Measurements from ENCODE around the gene CRYL1. TPM values are rescaled to one million over a fixed set of nuclear protein-coding genes. Genes with fewer than 3 reads are reported as not detected.

CRYL1 gene
- polyA plus RNA-seq, 4 donors = 119 to 146 (median 133) TPM

DNA sequence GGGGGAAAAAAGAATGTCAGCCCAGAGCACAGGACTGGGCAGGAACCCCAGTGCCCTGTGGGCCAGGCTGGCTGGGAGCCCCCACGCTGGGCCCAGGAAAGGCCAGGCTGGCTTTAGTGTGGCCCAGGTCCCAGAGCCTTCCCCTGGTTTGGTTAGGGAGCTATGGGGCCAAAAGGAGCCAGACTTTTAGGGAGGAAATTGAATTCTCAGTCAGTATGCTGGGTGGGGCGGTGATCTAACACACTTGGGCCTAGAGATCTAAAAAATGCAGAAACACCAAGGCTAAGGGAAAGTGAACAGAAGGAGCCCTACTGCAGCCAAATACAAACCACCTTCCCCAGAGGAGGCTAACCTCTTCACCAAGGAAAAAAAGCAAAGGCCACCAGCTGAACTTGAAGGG is 137.5 kb downstream of the CRYL1 start:
- no peak for DNase-seq (ENCODE audit: low read depth in 4 of 4, low spot score in 2 of 4)

DNA sequence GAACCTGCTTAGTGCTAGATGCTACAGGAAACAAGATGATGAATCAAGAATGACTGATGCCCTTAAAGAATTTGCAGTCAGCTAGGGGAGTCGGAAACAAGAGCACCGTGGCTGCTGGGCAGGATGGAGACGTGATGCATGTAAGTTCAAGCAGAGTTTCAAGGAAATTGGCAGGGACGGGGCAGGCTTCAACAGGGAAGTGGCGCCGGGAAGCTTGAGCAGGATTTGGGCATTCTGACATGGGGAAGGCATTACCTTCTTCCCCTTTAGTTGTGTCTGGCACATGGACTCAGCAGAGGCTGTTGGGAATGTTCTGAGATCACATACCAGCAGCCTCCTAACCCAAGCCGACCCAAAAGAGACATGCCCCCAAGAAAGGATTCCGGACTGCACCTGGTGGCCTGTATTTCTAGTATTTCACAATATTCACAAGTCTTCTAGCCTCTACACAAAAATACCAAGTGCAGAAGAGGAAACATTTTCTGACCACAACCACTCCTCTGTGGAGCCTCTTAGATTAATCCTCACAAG is 138.2 kb downstream of the CRYL1 start:
- DNase-seq (ENCODE audit: low read depth in 4 of 4, low spot score in 2 of 4) = no peak

DNA sequence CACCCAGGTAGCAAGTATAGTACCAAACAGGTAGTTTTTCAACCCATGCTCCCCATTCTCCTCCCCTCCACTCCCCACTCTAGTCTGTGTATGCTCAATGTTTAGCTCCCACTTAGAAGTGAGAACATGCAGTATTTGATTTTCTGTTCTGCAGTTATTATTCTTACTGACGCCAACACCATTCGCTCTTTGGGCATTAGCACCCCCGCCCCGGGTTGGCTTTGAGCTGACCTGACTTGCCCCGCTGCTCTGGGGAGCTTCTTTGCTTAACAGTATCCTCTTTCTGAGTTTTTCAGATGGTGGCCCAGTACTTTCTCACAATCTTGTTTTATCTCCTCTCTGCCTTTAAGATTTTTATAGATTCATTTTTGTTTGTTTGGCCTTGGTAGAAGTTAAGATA is 138.7 kb downstream of the CRYL1 start:
- no peak for DNase-seq (ENCODE audit: low read depth in 4 of 4, low spot score in 2 of 4)

DNA sequence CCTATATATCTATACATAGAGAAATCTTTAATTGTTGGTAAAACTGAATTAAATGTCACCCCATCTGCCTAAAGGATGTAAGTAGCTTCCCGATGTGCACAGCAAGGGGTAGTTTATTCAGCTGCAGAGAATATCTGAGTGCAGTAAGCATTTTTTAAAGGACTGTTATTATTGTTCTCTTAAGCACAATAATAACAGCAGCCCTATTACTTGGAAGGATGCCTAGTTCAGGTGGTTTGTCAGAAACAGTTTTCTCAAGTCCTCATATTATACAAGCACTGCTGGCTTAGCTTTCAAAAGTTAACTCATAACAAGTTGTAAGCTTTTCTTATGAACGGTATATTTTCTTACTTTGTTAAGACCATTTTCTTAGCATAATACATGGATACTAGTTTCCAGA is 142.6 kb downstream of the CRYL1 start:
- no peak for DNase-seq (ENCODE audit: low read depth in 4 of 4, low spot score in 2 of 4)

DNA sequence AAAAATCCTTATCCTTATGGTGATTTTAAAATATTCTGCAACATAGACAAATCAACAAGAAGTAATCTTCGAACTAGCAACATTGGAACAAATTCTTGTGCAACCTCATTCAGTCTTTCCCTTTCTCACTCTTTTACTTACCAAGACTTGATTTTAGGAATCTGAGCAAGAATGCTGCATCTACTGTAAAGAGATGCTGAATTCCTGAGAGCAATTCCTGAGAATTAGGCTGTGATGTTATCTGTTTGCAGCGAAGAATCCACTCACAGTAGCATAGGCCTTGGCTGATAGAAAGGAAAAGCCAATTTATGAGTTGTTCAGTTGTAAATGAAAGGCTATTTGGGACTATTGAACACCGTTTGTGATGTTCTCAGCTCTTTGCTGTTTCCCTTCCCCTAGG is 144.3 kb downstream of the CRYL1 start:
- no peak for DNase-seq (ENCODE audit: low read depth in 4 of 4, low spot score in 2 of 4)

DNA sequence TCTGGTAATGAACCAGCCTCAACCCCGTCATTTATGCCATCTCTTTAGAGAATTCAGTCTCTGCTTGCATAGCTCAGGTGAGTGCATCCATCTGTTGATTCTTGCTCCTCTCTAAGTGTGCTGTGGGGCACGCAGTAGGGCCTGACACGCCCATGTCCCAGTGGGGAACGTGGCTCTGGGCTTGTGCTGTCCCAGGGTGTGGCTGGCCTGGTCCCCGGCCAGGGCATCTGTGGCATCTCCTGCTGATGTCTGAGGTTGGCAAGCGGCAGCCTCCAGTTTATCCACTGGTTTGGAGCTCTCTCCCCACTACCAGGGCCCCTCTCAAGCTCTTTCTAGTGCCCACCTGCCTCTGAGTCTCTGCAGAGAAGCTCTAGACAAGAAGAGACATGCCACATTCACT is 146.9 kb downstream of the CRYL1 start:
- DNase-seq (ENCODE audit: low read depth in 4 of 4, low spot score in 2 of 4) = no peak

DNA sequence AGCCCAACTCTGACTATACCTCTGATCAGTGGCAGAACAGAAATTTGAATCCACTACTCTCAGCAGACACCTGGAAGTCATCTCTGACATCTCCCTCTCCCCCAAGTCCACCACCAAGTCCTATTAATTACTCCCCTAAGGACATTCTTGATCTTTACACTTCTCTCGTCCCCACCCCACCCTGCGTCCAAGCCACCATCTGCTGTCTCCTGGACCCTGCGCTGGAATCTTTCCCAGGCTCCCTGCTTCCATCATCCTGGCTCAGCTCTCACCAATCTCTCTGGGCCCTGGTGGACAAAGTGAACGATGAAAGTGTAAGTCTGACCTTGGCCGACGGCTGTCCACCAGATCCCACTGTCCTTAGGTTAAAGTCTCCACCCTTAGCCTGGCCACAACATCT is 147.9 kb downstream of the CRYL1 start:
- DNase-seq (ENCODE audit: low read depth in 4 of 4, low spot score in 2 of 4) = no peak

DNA sequence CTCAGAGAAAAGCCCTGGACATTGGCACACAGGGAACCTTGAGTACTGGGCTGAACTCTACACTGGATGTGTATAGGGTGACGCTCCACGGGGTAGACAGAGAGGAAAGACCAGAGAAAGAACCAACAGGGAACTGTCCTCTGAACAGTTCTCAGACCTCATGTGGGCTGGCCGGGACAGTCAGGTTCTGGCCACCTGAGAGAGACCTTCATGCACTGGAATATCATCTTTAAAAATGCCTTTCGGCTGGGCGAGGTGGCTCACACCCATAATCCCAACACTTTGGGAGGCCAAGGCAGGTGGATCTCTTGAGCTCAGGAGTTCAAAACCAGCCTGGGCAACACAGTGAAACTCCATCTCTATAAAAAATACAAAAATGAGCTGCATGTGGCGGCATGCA is 149.8 kb downstream of the CRYL1 start:
- no peak for DNase-seq (ENCODE audit: low read depth in 4 of 4, low spot score in 2 of 4)

DNA sequence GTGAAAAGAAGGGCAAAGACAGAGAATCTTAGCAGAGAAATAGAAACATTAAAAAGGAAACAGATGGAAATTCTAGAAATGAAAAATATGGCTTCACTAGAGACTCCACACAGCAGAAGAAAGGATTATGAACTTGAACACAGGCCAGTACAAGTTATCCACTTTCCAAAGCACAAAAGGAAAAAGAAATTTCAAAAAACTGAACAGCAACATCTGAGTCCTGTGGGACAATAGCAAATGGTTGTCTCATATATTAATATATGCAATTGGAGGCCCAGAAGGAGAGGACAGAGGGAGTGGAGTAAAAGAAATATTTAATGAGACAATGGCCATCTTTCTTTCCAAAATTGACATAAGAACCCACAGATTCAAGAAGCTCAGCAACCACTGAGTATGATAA is 151.8 kb downstream of the CRYL1 start:
- no peak for DNase-seq (ENCODE audit: low read depth in 4 of 4, low spot score in 2 of 4)

DNA sequence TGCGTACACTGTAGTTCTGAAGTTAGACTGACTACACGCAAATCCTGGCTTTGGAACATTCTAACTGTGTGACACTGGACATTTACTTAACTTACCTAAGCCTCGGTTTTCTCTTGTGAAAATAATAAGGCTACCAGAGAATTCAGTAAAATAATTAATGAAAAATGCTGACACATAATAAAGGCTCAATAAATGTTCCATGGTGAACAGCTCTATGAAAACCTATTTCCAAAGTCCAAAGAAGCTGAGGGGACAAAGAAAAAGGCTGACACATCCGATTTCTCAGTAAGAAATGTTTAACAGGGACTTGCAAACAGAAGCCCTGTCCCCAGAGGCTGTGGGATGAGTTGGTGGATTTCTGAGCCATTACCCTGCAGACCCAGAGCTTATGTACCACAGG is 153.8 kb downstream of the CRYL1 start:
- no peak for DNase-seq (ENCODE audit: low read depth in 4 of 4, low spot score in 2 of 4)

DNA sequence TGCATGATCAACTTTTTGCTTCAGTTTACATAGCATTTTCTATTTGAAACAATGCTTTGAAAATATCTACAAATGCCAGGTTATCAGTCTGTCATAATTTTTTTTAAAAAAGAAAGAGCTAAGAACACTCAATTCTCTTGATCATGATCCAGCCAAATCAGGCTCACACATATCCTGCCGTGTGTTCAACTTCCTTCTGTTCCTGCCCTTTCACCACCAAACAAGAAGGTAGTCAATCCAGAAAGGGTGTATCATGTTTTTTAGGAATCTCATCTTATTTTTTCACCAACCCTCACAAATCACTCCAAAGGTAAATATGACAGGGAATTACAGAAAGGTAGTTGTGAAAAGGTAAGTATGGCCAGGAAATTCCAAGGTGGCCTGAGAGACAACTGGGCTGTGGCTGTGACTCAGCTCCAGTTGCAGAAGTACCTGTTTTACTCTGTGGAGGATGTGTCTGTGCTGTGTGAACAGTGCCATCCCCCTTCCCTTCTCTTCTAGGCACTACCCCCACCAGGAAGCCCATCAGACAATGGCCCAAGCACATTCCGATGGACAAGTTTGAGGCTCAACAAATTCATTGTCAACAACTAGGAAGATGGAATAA is 154.7 kb downstream of the CRYL1 start:
- no peak for DNase-seq (ENCODE audit: low read depth in 4 of 4, low spot score in 2 of 4)

DNA sequence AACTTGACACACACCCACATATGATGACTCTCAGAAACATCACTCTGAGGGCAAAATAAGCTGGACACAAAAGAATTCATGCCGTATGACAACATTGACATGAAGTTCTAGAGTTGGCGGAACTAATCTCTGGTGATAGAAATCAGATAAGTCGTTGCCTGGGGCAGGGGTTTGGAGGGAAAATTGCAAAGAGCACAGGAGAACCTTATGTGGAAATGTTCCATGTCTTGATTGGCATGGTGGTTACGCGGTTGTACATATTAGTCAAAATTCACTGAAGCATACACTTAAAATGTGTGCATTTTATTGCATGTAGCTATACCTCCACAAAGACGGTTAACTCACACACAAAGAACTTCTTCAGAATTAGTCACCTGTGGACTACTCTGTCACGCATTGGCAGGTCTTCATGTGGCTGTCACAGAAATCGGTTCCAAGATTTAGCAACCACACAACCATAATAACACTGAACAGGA is 155.7 kb downstream of the CRYL1 start:
- no peak for DNase-seq (ENCODE audit: low read depth in 4 of 4, low spot score in 2 of 4)

DNA sequence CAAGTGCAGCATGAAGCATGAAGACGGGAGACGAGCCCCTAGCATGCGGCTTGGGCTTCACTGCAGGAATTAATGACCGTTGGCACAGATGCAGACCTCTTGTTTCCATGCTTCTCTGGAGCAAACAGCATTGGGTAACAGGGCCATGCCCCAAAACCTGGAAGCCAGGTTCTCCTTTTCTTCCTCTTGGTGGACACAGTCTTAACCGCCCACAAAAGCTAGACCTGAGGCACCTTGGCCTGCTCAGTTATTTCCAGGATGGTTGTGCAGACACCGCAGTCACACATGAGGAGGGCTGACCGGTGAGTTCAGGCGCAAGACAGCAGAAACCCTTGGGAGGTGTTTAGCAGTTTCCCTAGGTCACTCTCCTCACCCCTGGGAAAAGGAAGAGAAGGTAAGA is 159.6 kb downstream of the CRYL1 start:
- no peak for DNase-seq (ENCODE audit: low read depth in 4 of 4, low spot score in 2 of 4)

DNA sequence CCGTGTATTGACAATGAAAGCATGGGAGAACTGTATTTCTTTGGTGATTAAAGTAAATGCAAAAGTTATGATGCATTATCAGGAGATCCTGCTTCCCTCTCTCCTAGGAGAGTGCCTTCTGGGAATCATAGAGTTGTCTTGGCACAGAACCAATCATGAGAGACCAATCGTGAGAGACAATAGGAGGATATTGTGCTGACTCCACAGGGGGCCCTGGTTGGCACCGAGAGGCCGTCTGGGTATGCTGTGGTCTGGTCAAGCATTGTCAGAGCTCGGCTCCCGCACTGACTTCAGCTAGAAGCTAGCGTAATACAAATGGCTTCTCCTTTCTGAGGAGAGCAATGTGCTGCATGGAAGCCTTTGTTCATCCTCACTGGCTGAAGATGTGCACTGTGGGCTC is 162.1 kb downstream of the CRYL1 start:
- no peak for DNase-seq (ENCODE audit: low read depth in 4 of 4, low spot score in 2 of 4)

DNA sequence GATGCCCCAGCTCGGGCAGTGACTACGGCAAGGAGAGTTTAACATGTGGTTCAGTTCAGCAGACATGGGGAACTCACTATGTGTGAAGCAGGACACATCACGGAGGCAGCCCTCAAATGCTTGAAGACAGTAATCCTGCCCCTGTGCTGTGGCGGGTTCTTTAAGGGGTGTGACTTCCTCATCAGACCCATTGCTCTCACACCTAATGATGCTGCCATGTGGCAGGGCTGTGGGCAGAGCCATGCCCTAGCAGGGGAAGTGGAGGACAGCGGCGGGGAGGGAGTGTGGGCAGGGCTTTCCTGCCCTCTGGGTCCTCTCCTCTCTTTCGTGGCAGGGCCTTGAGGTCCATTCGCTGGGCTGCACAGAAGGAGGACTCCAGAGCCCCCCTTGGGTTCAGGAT is 162.5 kb downstream of the CRYL1 start:
- DNase-seq (ENCODE audit: low read depth in 4 of 4, low spot score in 2 of 4) = no peak

DNA sequence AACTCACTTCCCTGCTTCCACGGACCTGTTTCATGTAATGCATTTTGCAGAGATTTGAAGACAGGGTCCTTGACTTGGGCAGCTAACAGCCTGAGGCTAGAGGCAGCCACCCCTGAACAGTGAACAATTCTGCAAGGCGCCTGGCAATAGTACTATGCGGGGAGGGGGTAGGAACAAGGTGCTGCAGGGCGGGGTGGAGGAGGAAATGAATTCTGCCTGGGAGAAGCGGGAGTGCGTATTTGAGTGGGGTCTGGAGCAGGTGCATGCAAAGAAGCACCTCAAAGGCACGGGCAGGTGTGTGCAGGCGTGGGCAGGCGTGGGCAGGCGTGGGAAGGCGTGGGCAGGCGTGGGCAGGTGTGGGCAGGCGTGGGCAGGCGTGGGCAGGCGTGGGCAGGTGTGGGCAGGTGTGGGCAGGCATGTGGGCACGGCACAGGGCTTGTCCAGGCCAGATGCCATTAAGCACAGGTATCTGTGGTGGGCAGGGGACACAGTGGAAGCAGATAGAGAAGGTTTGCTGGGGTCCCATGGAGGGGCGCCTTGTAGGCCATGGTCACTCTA is 163.1 kb downstream of the CRYL1 start:
- DNase-seq (ENCODE audit: low read depth in 4 of 4, low spot score in 2 of 4) = no peak

DNA sequence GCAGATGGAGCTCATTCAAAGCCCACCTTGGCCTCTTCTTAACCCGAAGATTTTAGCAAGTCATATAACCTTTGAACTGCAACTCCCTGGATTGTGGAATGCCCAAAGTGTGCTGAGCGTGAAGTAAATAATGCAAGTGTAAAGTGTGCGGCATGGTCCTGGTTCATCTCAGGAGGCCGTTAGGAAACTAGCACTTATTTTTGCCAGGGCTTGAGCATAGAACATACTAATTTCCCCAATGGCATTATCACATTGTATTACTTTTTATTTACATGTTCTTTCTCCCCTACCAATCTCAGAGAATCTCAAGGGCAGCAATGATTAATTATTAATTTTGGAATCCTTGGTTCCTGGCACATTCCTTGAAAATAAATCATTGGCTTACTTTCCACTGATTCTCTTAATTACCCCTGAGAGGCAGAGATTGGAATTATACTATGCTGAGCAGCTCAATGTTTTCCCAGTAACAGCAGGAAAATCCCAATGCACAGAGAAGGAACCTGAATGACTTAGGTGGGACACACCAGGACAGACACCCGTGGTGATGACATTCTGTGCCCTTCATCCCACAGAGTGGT is 164.7 kb downstream of the CRYL1 start:
- DNase-seq (ENCODE audit: low read depth in 4 of 4, low spot score in 2 of 4) = no peak

DNA sequence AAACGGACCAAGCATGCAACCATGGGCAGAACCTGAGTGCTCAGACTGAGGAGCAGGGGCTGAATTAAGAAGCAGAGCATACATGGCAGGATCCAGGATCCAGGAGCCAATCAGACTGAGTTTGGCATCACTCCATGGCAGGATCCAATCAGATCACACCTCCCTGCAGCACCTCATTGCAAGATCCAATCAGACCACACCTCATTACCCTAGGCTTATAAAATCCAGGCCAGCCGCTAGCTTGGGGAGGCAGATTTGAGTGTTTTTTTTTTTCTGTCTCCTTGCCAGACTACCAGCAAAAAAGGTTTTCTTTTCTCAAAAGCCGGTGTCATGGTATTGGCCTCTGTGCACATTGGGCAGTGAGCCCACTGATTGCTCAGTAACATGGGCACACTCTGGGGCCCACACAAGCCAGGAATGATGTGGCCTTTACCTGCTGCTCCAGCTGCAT is 165.6 kb downstream of the CRYL1 start:
- DNase-seq (ENCODE audit: low read depth in 4 of 4, low spot score in 2 of 4) = no peak

DNA sequence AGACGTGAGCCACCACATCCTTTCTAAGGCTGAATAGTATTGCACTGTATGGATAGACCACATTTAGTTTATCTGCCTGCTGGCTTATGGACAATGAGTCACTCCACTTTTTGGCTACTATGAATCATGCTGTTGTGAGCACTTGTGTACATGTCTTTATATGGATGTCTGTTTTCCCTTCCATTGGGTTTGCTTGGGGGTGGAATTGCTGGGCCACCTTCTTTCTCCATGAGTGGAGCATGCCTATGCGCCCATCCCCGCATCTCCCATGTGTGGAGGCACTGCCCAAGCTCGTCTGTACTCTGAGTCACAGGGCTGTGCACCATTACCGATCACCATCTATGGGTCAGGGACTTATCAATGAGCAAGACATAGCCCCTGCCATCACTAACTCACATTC is 166.3 kb downstream of the CRYL1 start:
- no peak for DNase-seq (ENCODE audit: low read depth in 4 of 4, low spot score in 2 of 4)

DNA sequence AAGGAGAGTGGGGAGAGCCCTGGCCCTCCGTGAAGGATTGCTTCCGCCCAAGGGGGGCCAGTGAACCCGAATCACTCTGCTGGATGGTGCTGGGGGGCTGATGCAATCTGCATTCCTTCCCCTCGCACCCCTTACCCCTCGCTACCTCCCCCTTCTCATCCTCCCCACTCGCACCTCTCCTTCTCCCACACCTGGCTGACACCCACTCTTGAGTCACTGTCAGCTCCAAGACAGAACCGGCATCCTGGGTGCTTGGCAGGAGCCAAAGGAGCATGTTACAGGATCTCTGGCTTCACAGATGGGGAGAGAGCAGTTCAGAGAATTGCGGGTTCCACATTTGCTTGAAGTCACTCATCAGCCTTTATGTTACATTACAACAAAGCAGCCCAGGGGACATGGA is 167.6 kb downstream of the CRYL1 start:
- DNase-seq (ENCODE audit: low read depth in 4 of 4, low spot score in 2 of 4) = no peak

DNA sequence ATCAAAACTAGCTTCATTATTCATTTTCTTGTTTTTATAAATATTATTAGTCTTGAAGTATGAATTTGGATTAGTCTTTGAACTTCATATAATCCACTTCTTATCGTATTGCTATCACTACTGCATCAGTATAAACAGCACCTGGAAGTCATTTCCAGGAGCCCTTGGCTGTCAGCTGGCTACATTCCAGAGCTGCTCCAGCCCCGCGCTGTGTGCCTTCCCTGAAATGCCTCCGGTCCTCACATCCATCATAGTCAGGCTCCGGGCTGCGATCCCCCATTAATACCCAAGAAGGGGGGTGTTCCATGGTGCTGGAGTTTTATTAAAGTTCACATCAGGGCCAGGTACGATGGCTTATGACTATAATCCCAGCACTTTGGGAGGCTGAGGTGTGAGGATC is 169.2 kb downstream of the CRYL1 start:
- no peak for DNase-seq (ENCODE audit: low read depth in 4 of 4, low spot score in 2 of 4)

DNA sequence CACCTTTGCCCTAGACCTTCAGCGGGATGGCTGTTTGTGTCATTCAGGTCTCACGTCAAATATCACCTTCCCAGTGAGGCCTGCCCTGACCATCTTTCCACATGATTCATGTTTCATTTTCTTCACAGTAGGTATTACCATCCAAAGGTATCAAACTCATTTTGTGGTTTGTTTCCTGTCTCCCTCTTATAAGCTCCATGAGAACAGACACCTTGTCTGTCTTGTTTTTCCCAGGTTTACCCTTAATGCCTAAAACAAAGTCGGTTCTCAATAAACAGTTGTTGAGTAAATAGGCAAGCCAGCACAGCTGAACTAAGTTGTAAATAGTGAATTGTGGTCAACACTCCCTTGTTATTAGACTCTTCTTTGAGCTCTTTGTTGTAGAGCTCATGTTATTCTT is 170.9 kb downstream of the CRYL1 start:
- no peak for DNase-seq (ENCODE audit: low read depth in 4 of 4, low spot score in 2 of 4)

Data from left renal cortex interstitium (tissue), 4 donors.